ENCODE data around the gene CBX8. TPM values are rescaled to one million over a fixed set of nuclear protein-coding genes. Genes with fewer than 3 reads are reported as not detected.

Gene CBX8
- total and polyA plus RNA-seq, 2 of the 13 experiments (the other 11 are each of a cell fraction or from before 2014, with no cell fraction given), result 0.34 to 12.6 TPM

Other genes with a start within 250 kb of the CBX8 start
- gene RBFOX3, start 186.0 kb downstream of the CBX8 start, total RNA-seq (2016; rRNA removed; fragmentation: Illumina TruSeq; extraction: Trizol), result not detected in 2 replicates
- not detected in 2 replicates for gene RBFOX3, start 186.0 kb downstream of the CBX8 start, polyA plus RNA-seq (2011; rRNA removed)
- gene ENPP7, start 66.1 kb downstream of the CBX8 start, total RNA-seq (2016; rRNA removed; fragmentation: Illumina TruSeq; extraction: Trizol), result 0.76 and 2.2 TPM in 2 replicates
- gene ENPP7, start 66.1 kb downstream of the CBX8 start, polyA plus RNA-seq (2011; rRNA removed), result 1.1 and 2.2 TPM in 2 replicates
- 13.0 and 14.5 TPM in 2 replicates for gene CBX2, start 18.9 kb downstream of the CBX8 start, total RNA-seq (2016; rRNA removed; fragmentation: Illumina TruSeq; extraction: Trizol)
- 31.1 and 40.2 TPM in 2 replicates for gene CBX2, start 18.9 kb downstream of the CBX8 start, polyA plus RNA-seq (2011; rRNA removed)
- 17.1 and 25.8 TPM in 2 replicates for gene CBX4, start 42.4 kb upstream of the CBX8 start, total RNA-seq (2016; rRNA removed; fragmentation: Illumina TruSeq; extraction: Trizol)
- 50.8 and 61.1 TPM in 2 replicates for gene CBX4, start 42.4 kb upstream of the CBX8 start, polyA plus RNA-seq (2011; rRNA removed)
- 24.7 and 24.9 TPM in 2 replicates for gene TBC1D16, start 238.8 kb upstream of the CBX8 start, total RNA-seq (2016; rRNA removed; fragmentation: Illumina TruSeq; extraction: Trizol)
- 14.9 and 18.6 TPM in 2 replicates for gene TBC1D16, start 238.8 kb upstream of the CBX8 start, polyA plus RNA-seq (2011; rRNA removed)
- gene CCDC40, start 239.6 kb upstream of the CBX8 start, total RNA-seq (2016; rRNA removed; fragmentation: Illumina TruSeq; extraction: Trizol), result 3.8 and 5.5 TPM in 2 replicates
- 4.1 and 4.8 TPM in 2 replicates for gene CCDC40, start 239.6 kb upstream of the CBX8 start, polyA plus RNA-seq (2011; rRNA removed)

Data from HepG2 (cell line).